Stimulated activated naive B cell treated with anti-CD40 and anti-IgM and Interleukin-4, amounts not matched to agents 10 μg/mL and 1 μg/mL and 100 μg/mL, for 72 hours (primary cell): ENCODE measurements around the gene ENOX1.

Source experiments
- ATAC-seq, 2 donors: fragments of 150-1000 bp; cut with Tn5 transposase; replicated peaks; 2 replicates each; pipeline ENCODE4 v1.10.0; 2021; ENCODE audit warnings: moderate library complexity in 1 of 2
- DNase-seq: peaks from one replicate; pipeline ENCODE4 v3.0.0; 2021
- H3K27ac Mint-ChIP-seq: one replicate; pipeline ENCODE4 v1.8.0; 2022; ENCODE audit warnings: mild to moderate bottlenecking, mixed read lengths
- H3K27me3 Mint-ChIP-seq, 2 donors: one replicate each; pipeline ENCODE4 v1.8.0; 2022; ENCODE audit warnings: mixed read lengths in 2 of 2
- H3K36me3 Mint-ChIP-seq, 2 donors: one replicate each; pipeline ENCODE4 v1.8.0; 2022; ENCODE audit warnings: mixed read lengths in 2 of 2, mild to moderate bottlenecking in 1 of 2
- H3K4me1 Mint-ChIP-seq, 2 donors: one replicate each; pipeline ENCODE4 v1.8.0; 2022; ENCODE audit warnings: mixed read lengths in 2 of 2, mild to moderate bottlenecking in 1 of 2
- H3K4me3 Mint-ChIP-seq, 2 donors: one replicate each; pipeline ENCODE4 v1.8.0; 2022; ENCODE audit warnings: mild to moderate bottlenecking in 2 of 2, mixed read lengths in 2 of 2, moderate library complexity in 1 of 2
- H3K9me3 Mint-ChIP-seq, 2 donors: one replicate each; pipeline ENCODE4 v1.8.0; 2022; ENCODE audit warnings: mixed read lengths in 2 of 2, mild to moderate bottlenecking in 1 of 2

ENOX1 gene

GRCh38 chr13:43608400-43609137 is 178.2 kb downstream of the ENOX1 start:
- no peak overlapping the region for H3K4me3 Mint-ChIP-seq
- H3K27me3 Mint-ChIP-seq: no peaks in the 10 kb centered on the region
- H3K4me1 Mint-ChIP-seq: no peaks in the 10 kb centered on the region
- DNase-seq (no peak), ATAC-seq (no peak)
- H3K27ac Mint-ChIP-seq: no peak overlapping the region
- peaks cover 0 to 3% of the 10 kb centered on the region in 2 donors for H3K36me3 Mint-ChIP-seq
- peaks cover 9 to 13% of the 10 kb centered on the region in 2 donors for H3K9me3 Mint-ChIP-seq

- Mint-ChIP-seq H3K36me3 (no peaks in the 10 kb centered on the region), H3K4me3 (no peak overlapping the region), H3K9me3 (no peaks in the 10 kb centered on the region), H3K27me3 (no peaks in the 10 kb centered on the region), H3K4me1 (no peaks in the 10 kb centered on the region), H3K27ac (no peak overlapping the region)
- ATAC-seq: no peak
- no peak for DNase-seq
Measured at GRCh38 chr13:43597599-43597945, 189.2 kb downstream of the ENOX1 start.

GRCh38 chr13:43596924-43597598 is 189.7 kb downstream of the ENOX1 start:
- Mint-ChIP-seq H3K27ac (no peak overlapping the region), H3K4me3 (no peak overlapping the region), H3K36me3 (no peaks in the 10 kb centered on the region), H3K4me1 (no peaks in the 10 kb centered on the region), H3K27me3 (no peaks in the 10 kb centered on the region), H3K9me3 (no peaks in the 10 kb centered on the region)
- ATAC-seq: no peak
- DNase-seq: no peak

GRCh38 chr13:43596006-43596405 is 190.8 kb downstream of the ENOX1 start:
- no peak for DNase-seq
- no peaks in the 10 kb centered on the region for H3K36me3 Mint-ChIP-seq

GRCh38 chr13:43587376-43587775 is 199.4 kb downstream of the ENOX1 start:
- H3K4me3 Mint-ChIP-seq: no peak overlapping the region
- H3K9me3 Mint-ChIP-seq: no peaks in the 10 kb centered on the region
- ATAC-seq: no peak
- H3K36me3 Mint-ChIP-seq: no peaks in the 10 kb centered on the region
- no peaks in the 10 kb centered on the region for H3K27me3 Mint-ChIP-seq
- no peak overlapping the region for H3K27ac Mint-ChIP-seq
- no peak for DNase-seq
- H3K4me1 Mint-ChIP-seq: no peaks in the 10 kb centered on the region

More at GRCh38 chr13:43596006-43596405, 190.8 kb downstream of the ENOX1 start:
- ATAC-seq: no peak
- no peaks in the 10 kb centered on the region for H3K27me3 Mint-ChIP-seq
- no peaks in the 10 kb centered on the region for H3K4me1 Mint-ChIP-seq
- no peak overlapping the region for H3K4me3 Mint-ChIP-seq
- H3K9me3 Mint-ChIP-seq: no peaks in the 10 kb centered on the region
- no peak overlapping the region for H3K27ac Mint-ChIP-seq

GRCh38 chr13:43584751-43585150 is 202.0 kb downstream of the ENOX1 start:
- no peak for DNase-seq
- H3K36me3 Mint-ChIP-seq: no peaks in the 10 kb centered on the region
- no peaks in the 10 kb centered on the region for H3K4me1 Mint-ChIP-seq
- H3K27ac Mint-ChIP-seq: no peak overlapping the region
- H3K4me3 Mint-ChIP-seq: no peak overlapping the region
- H3K27me3 Mint-ChIP-seq: no peaks in the 10 kb centered on the region
- no peaks in the 10 kb centered on the region for H3K9me3 Mint-ChIP-seq
- no peak for ATAC-seq

- DNase-seq (no peak), ATAC-seq (no peak)
- H3K9me3 Mint-ChIP-seq: no peaks in the 10 kb centered on the region
- H3K4me3 Mint-ChIP-seq: no peak overlapping the region
- no peaks in the 10 kb centered on the region for H3K27me3 Mint-ChIP-seq
- no peaks in the 10 kb centered on the region for H3K36me3 Mint-ChIP-seq
- no peaks in the 10 kb centered on the region for H3K4me1 Mint-ChIP-seq
- H3K27ac Mint-ChIP-seq: no peak overlapping the region
Measured at GRCh38 chr13:43583321-43583720, 203.5 kb downstream of the ENOX1 start.

- H3K36me3 Mint-ChIP-seq: no peaks in the 10 kb centered on the region
- H3K9me3 Mint-ChIP-seq: no peaks in the 10 kb centered on the region
Measured at GRCh38 chr13:43580280-43580679, 206.5 kb downstream of the ENOX1 start.

GRCh38 chr13:43579321-43579720 is 207.5 kb downstream of the ENOX1 start:
- Mint-ChIP-seq H3K9me3 (no peaks in the 10 kb centered on the region), H3K36me3 (no peaks in the 10 kb centered on the region), H3K4me1 (no peaks in the 10 kb centered on the region), H3K4me3 (no peak overlapping the region), H3K27me3 (no peaks in the 10 kb centered on the region), H3K27ac (no peak overlapping the region)
- ATAC-seq (no peak), DNase-seq (no peak)

More at GRCh38 chr13:43580280-43580679, 206.5 kb downstream of the ENOX1 start:
- DNase-seq (no peak), ATAC-seq (no peak)
- Mint-ChIP-seq H3K4me3 (no peak overlapping the region), H3K27me3 (no peaks in the 10 kb centered on the region), H3K4me1 (no peaks in the 10 kb centered on the region), H3K27ac (no peak overlapping the region)

- Mint-ChIP-seq H3K36me3 (no peaks in the 10 kb centered on the region), H3K27me3 (no peaks in the 10 kb centered on the region), H3K4me1 (no peaks in the 10 kb centered on the region), H3K27ac (no peak overlapping the region), H3K4me3 (no peak overlapping the region), H3K9me3 (no peaks in the 10 kb centered on the region)
- no peak for ATAC-seq
- DNase-seq: no peak
Measured at GRCh38 chr13:43574605-43575004, 212.2 kb downstream of the ENOX1 start.

GRCh38 chr13:43573802-43574514 is 212.8 kb downstream of the ENOX1 start:
- DNase-seq (no peak), ATAC-seq (no peak)
- no peak overlapping the region for H3K27ac Mint-ChIP-seq
- H3K4me3 Mint-ChIP-seq: no peak overlapping the region
- H3K4me1 Mint-ChIP-seq: no peaks in the 10 kb centered on the region
- no peaks in the 10 kb centered on the region for H3K36me3 Mint-ChIP-seq
- no peaks in the 10 kb centered on the region for H3K9me3 Mint-ChIP-seq
- H3K27me3 Mint-ChIP-seq: no peaks in the 10 kb centered on the region

- Mint-ChIP-seq H3K4me3 (no peak overlapping the region), H3K36me3 (no peaks in the 10 kb centered on the region), H3K27ac (no peak overlapping the region), H3K4me1 (no peaks in the 10 kb centered on the region), H3K9me3 (no peaks in the 10 kb centered on the region), H3K27me3 (no peaks in the 10 kb centered on the region)
- ATAC-seq (no peak), DNase-seq (no peak)
Measured at GRCh38 chr13:43573361-43573740, 213.4 kb downstream of the ENOX1 start.

- DNase-seq (no peak), ATAC-seq (no peak)
- Mint-ChIP-seq H3K36me3 (no peaks in the 10 kb centered on the region), H3K27ac (no peak overlapping the region), H3K9me3 (no peaks in the 10 kb centered on the region), H3K27me3 (no peaks in the 10 kb centered on the region), H3K4me1 (no peaks in the 10 kb centered on the region), H3K4me3 (no peak overlapping the region)
Measured at GRCh38 chr13:43572656-43573360, 214.0 kb downstream of the ENOX1 start.

- ATAC-seq: no peak
- no peak for DNase-seq
- no peaks in the 10 kb centered on the region for H3K27me3 Mint-ChIP-seq
- H3K36me3 Mint-ChIP-seq: no peaks in the 10 kb centered on the region
- no peak overlapping the region for H3K27ac Mint-ChIP-seq
- peaks cover 0 to 5% of the 10 kb centered on the region in 2 donors for H3K4me1 Mint-ChIP-seq
- no peaks in the 10 kb centered on the region for H3K9me3 Mint-ChIP-seq
- H3K4me3 Mint-ChIP-seq: no peak overlapping the region
Measured at GRCh38 chr13:43569658-43570057, 217.1 kb downstream of the ENOX1 start.
